Measurements from ENCODE around the gene HERPUD1.
A peak's percentile ranks its signal among the peaks of the same experiment; 100 is the strongest.

Gene HERPUD1

GRCh38 chr16:56903866-56904265 is 28.1 kb upstream of the HERPUD1 start:
- no peak overlapping the region for H3K4me2 ChIP-seq (ENCODE audit: low read depth, low read length, poor library complexity, severe bottlenecking)
- no peak overlapping the region for H2AFZ ChIP-seq (ENCODE audit: low read depth, low read length, severe bottlenecking)
- H3K27me3 ChIP-seq (ENCODE audit: low read length) = no peaks in the 10 kb centered on the region
- H3K36me3 ChIP-seq (ENCODE audit: low read length) = no peaks in the 10 kb centered on the region
- H3K9me3 ChIP-seq (ENCODE audit: insufficient read depth, low read length) = no peaks in the 10 kb centered on the region
- no peaks in the 10 kb centered on the region for H4K20me1 ChIP-seq (ENCODE audit: low read depth, low read length)
- TF ChIP-seq CTCF (IDR thresholded peaks at IDR 0.05; ENCODE audit: insufficient read depth, low read length, poor library complexity, severe bottlenecking) = no peak
- TF ChIP-seq EZH2phosphoT487 (conservative IDR thresholded peaks at IDR 0.05; ENCODE audit: low read length) = no peak
- H3K4me3 ChIP-seq (ENCODE audit: insufficient read depth, low read length, poor library complexity, severe bottlenecking) = no peak overlapping the region
- no peaks in the 10 kb centered on the region for H3F3A ChIP-seq (ENCODE audit: insufficient read depth)
- no peak overlapping the region for H3K9ac ChIP-seq (ENCODE audit: low read length)
- H3K9me2 ChIP-seq (replicated peaks; ENCODE audit: insufficient read depth, low read length) = no peaks in the 10 kb centered on the region
- H3K79me2 ChIP-seq (ENCODE audit: insufficient read depth, low read length) = no peaks in the 10 kb centered on the region
- no peak overlapping the region for H3K27ac ChIP-seq (ENCODE audit: low read depth, low read length)

- Histone ChIP-seq H3K27me3 (ENCODE audit: low read length) (no peaks in the 10 kb centered on the region), H4K20me1 (ENCODE audit: low read depth, low read length) (no peaks in the 10 kb centered on the region), H3K4me2 (ENCODE audit: low read depth, low read length, poor library complexity, severe bottlenecking) (no peak overlapping the region), H3K27ac (ENCODE audit: low read depth, low read length) (no peak overlapping the region), H3F3A (ENCODE audit: insufficient read depth) (peaks cover 23% of the 10 kb centered on the region), H3K4me3 (ENCODE audit: insufficient read depth, low read length, poor library complexity, severe bottlenecking) (no peak overlapping the region), H2AFZ (ENCODE audit: low read depth, low read length, severe bottlenecking) (no peak overlapping the region), H3K9me2 (replicated peaks; ENCODE audit: insufficient read depth, low read length) (no peaks in the 10 kb centered on the region), H3K79me2 (ENCODE audit: insufficient read depth, low read length) (no peaks in the 10 kb centered on the region), H3K36me3 (ENCODE audit: low read length) (no peaks in the 10 kb centered on the region), H3K9me3 (ENCODE audit: insufficient read depth, low read length) (no peaks in the 10 kb centered on the region), H3K9ac (ENCODE audit: low read length) (no peak overlapping the region)
- TF ChIP-seq CTCF (IDR thresholded peaks at IDR 0.05; ENCODE audit: insufficient read depth, low read length, poor library complexity, severe bottlenecking) (no peak), EZH2phosphoT487 (conservative IDR thresholded peaks at IDR 0.05; ENCODE audit: low read length) (no peak)
These were observed 24.5 kb upstream of the HERPUD1 start for GRCh38 chr16:56907401-56907800.

GRCh38 chr16:56909527-56909979 is 22.4 kb upstream of the HERPUD1 start:
- no peak overlapping the region for H3K4me2 ChIP-seq (ENCODE audit: low read depth, low read length, poor library complexity, severe bottlenecking)
- H3K27ac ChIP-seq (ENCODE audit: low read depth, low read length) = peak overlapping the region; percentile 54; the same call in 1 of the 2 replicates
- TF ChIP-seq CTCF (IDR thresholded peaks at IDR 0.05; ENCODE audit: insufficient read depth, low read length, poor library complexity, severe bottlenecking) = no peak
- no peak for TF ChIP-seq EZH2phosphoT487 (conservative IDR thresholded peaks at IDR 0.05; ENCODE audit: low read length)

More at GRCh38 chr16:56909527-56909979, 22.4 kb upstream of the HERPUD1 start:
- H3K27me3 ChIP-seq (ENCODE audit: low read length) = no peaks in the 10 kb centered on the region
- no peak overlapping the region for H3K4me3 ChIP-seq (ENCODE audit: insufficient read depth, low read length, poor library complexity, severe bottlenecking)
- H3K9me3 ChIP-seq (ENCODE audit: insufficient read depth, low read length) = no peaks in the 10 kb centered on the region
- H3K9ac ChIP-seq (ENCODE audit: low read length) = no peak overlapping the region
- no peaks in the 10 kb centered on the region for H3K36me3 ChIP-seq (ENCODE audit: low read length)
- H3K9me2 ChIP-seq (replicated peaks; ENCODE audit: insufficient read depth, low read length) = no peaks in the 10 kb centered on the region
- H3F3A ChIP-seq (ENCODE audit: insufficient read depth) = peaks cover 23% of the 10 kb centered on the region
- no peaks in the 10 kb centered on the region for H3K79me2 ChIP-seq (ENCODE audit: insufficient read depth, low read length)
- no peak overlapping the region for H2AFZ ChIP-seq (ENCODE audit: low read depth, low read length, severe bottlenecking)
- no peaks in the 10 kb centered on the region for H4K20me1 ChIP-seq (ENCODE audit: low read depth, low read length)
